ENCODE data around the gene C11orf86.

DNA sequence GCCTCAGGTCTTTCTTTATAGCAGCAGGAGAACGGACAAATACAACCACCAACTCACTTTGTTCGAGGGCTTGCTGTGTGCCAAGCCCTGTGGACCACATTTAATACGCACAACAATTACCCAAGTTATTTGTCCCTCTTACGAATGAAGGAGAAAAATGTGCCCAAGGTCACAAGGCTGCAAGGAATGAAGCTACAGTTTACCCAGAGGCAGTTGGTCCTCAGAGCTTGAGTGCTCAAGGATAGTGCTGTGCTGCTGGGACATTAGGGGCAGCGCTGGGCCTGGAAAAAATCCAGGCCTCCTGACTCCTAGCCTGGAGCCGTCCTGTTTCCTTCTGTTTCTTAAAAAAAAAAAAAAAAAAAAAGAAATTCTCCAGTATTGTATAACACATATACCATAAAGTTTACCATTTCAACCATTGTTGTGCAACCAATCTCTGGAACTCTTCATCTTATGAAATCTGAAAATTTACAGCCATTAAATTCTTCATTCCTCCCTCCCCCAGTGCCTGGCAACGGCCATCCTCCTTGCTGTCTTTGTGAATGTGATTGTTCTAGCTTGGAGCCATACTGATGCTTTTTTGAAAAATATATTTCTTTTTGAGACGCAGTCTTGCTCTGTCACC is 1.0 kb upstream of the C11orf86 start:
- TF ChIP-seq, protein P1, sequence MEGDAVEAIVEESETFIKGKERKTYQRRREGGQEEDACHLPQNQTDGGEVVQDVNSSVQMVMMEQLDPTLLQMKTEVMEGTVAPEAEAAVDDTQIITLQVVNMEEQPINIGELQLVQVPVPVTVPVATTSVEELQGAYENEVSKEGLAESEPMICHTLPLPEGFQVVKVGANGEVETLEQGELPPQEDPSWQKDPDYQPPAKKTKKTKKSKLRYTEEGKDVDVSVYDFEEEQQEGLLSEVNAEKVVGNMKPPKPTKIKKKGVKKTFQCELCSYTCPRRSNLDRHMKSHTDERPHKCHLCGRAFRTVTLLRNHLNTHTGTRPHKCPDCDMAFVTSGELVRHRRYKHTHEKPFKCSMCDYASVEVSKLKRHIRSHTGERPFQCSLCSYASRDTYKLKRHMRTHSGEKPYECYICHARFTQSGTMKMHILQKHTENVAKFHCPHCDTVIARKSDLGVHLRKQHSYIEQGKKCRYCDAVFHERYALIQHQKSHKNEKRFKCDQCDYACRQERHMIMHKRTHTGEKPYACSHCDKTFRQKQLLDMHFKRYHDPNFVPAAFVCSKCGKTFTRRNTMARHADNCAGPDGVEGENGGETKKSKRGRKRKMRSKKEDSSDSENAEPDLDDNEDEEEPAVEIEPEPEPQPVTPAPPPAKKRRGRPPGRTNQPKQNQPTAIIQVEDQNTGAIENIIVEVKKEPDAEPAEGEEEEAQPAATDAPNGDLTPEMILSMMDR (IDR thresholded peaks at IDR 0.05): no peak
- TF ChIP-seq POLR2AphosphoS5 (IDR thresholded peaks at IDR 0.05) (no peak), POLR2A (IDR thresholded peaks at IDR 0.05) (no peak)

All from transverse colon (tissue), 4 donors.